MCF 10A (cell line): ENCODE measurements around the gene VAPA. TPM values are rescaled to one million over a fixed set of nuclear protein-coding genes. Genes with fewer than 3 reads are reported as not detected.

Experiments
- BruUV-seq: library from RNA; stranded (reverse); fragments of 400-500 nt; replicated peaks from 2 replicates; lab custom pipeline; 2021; lab: Mats Ljungman, UMichigan
- CTCF ChIA-PET: fragments of 300-600 bp; sonication (Branson Sonifier 250); formaldehyde crosslinking; extraction: SDS; loops from one replicate; lab custom pipeline; 2021; ENCODE audit warnings: antibody characterized with exemption, inconsistent platforms; lab: Yijun Ruan, JAX
- POLR2A ChIA-PET: fragments of 300-600, 350-650 bp; sonication (Branson Sonifier 250); formaldehyde crosslinking; extraction: SDS; loops from one replicate; lab custom pipeline; 2020; ENCODE audit warnings: antibody characterized with exemption, inconsistent platforms; lab: Yijun Ruan, JAX
- DNase-seq: peaks from one replicate; pipeline ENCODE4 v3.0.0-alpha.2; 2018; ENCODE audit not compliant: unreplicated experiment
- H3K27ac Mint-ChIP-seq: one replicate; pipeline ENCODE4 v1.8.0; 2022; ENCODE audit warnings: mild to moderate bottlenecking, low read depth, mixed read lengths; ENCODE audit not compliant: unreplicated experiment
- H3K27me3 Mint-ChIP-seq: one replicate; pipeline ENCODE4 v1.8.0; 2022; ENCODE audit warnings: mixed read lengths; ENCODE audit not compliant: insufficient read depth, unreplicated experiment
- H3K36me3 Mint-ChIP-seq: one replicate; pipeline ENCODE4 v1.8.0; 2022; ENCODE audit warnings: mild to moderate bottlenecking, moderate library complexity, mixed read lengths; ENCODE audit not compliant: insufficient read depth, unreplicated experiment
- H3K4me1 Mint-ChIP-seq: one replicate; pipeline ENCODE4 v1.8.0; 2022; ENCODE audit warnings: mixed read lengths; ENCODE audit not compliant: insufficient read depth, unreplicated experiment
- H3K4me3 Mint-ChIP-seq: one replicate; pipeline ENCODE4 v1.8.0; 2022; ENCODE audit warnings: mild to moderate bottlenecking, moderate library complexity, mixed read lengths; ENCODE audit not compliant: unreplicated experiment
- H3K9me3 Mint-ChIP-seq: one replicate; pipeline ENCODE4 v1.8.0; 2022; ENCODE audit warnings: mixed read lengths; ENCODE audit not compliant: unreplicated experiment
- CTCF ChIP-seq: fragments of 200-600 bp; IDR thresholded peaks from one replicate; pipeline ENCODE4 v1.8.0; 2022; ENCODE audit warnings: antibody characterized with exemption, mild to moderate bottlenecking; ENCODE audit not compliant: unreplicated experiment
- intact Hi-C: fragments of 100-400 bp; cut with micrococcal nuclease; formaldehyde crosslinking; loops from 2 replicates; pipeline ENCODE4 v1.14.1; 2022
- total RNA-seq: library from RNA; stranded (reverse); gene quantifications from 2 replicates; pipeline ENCODE4 v1.2.3, GENCODE V29; 2022

The VAPA gene
- total RNA-seq, 1 experiment from 2014 or later: 286 TPM

DNA sequence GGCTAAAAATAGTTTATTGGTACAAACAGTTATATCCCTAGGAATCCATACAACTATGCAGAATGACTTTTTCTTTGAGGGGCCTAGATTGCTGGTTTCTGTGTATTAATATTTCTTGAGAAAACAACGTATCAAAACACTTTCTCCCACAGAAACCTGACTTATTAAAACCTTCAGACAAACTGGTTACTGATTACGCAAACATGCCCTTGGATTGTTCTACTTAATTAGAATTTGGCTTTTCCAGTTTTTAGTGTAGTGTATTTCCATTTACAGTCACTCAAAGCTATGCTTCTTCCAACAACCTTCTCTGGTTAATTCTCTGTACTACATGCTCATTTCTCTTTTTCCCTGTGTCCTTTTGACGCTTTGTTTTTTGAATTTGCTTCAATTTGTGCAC lies 20.0 kb downstream of the VAPA start:
- no peaks in the 10 kb centered on the region for H3K27me3 Mint-ChIP-seq
- H3K9me3 Mint-ChIP-seq: no peaks in the 10 kb centered on the region
- DNase-seq: no peak
- peaks cover 63% of the 10 kb centered on the region for H3K36me3 Mint-ChIP-seq
- H3K27ac Mint-ChIP-seq: peak overlapping the region; percentile 66
- CTCF ChIA-PET: no interaction called here
- no peak for TF ChIP-seq CTCF
- no TSS peak for BruUV-seq
- H3K4me1 Mint-ChIP-seq: peaks cover 16% of the 10 kb centered on the region
- POLR2A ChIA-PET: interaction anchor here (0.7 to 3.0 kb wide), 4 partner anchors 13 to 64 kb away, joined by 3 to 9 read pairs (median 4); partner anchors contain the start of gene VAPA
- H3K4me3 Mint-ChIP-seq: no peak overlapping the region
- intact Hi-C loops: no loop called here

- no peaks in the 10 kb centered on the region for H3K27me3 Mint-ChIP-seq
- H3K27ac Mint-ChIP-seq: peak overlapping the region; percentile 66
- ChIA-PET POLR2A (interaction anchor here (0.7 to 3.0 kb wide), 4 partner anchors 12 to 64 kb away, joined by 3 to 9 read pairs (median 4); partner anchors contain the start of gene VAPA), CTCF (no interaction called here)
- DNase-seq: no peak
- TF ChIP-seq CTCF: no peak
- H3K9me3 Mint-ChIP-seq: no peaks in the 10 kb centered on the region
- H3K4me3 Mint-ChIP-seq: no peak overlapping the region
- peaks cover 12% of the 10 kb centered on the region for H3K4me1 Mint-ChIP-seq
- BruUV-seq: no TSS peak
- H3K36me3 Mint-ChIP-seq: peaks cover 67% of the 10 kb centered on the region
- intact Hi-C loops: no loop called here
These were observed 20.5 kb downstream of the VAPA start for GRCh38 chr18:9934274-9934673.

- no TSS peak for BruUV-seq
- no peak for DNase-seq
- intact Hi-C loops: no loop called here
- Mint-ChIP-seq H3K36me3 (peaks cover 83% of the 10 kb centered on the region), H3K27ac (no peak overlapping the region), H3K4me1 (no peaks in the 10 kb centered on the region), H3K9me3 (no peaks in the 10 kb centered on the region), H3K4me3 (no peak overlapping the region), H3K27me3 (no peaks in the 10 kb centered on the region)
- no peak for TF ChIP-seq CTCF
- ChIA-PET POLR2A (interaction anchor here (0.9 kb wide), 2 partner anchors 26 to 114 kb away, joined by 3 to 4 read pairs; no protein-coding TSS in a partner anchor), CTCF (interaction anchor here (0.7 to 1.0 kb wide), 2 partner anchors 9 to 214 kb away, joined by 3 to 6 read pairs; no protein-coding TSS in a partner anchor)
These were observed 27.3 kb downstream of the VAPA start for GRCh38 chr18:9941103-9941502.

DNA sequence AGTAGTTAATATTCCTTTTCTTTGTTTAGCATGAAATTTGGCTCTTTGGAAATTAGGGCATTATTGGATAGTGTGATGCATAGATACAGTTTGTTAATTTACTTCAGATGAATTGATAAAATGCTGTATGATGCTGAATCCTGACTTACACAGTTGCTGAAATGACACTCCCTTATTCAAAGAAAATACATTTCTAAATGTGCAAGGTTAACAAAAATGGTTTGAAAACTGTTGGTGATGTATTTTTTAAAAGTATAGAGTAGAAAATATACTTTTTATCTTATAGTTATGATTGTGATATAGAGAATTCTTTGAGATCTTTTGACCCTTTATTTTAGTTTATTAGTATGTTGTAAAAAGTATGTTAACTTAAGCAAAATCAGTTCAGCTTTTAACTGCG lies 27.8 kb downstream of the VAPA start:
- Mint-ChIP-seq H3K36me3 (peaks cover 82% of the 10 kb centered on the region), H3K9me3 (no peaks in the 10 kb centered on the region), H3K4me1 (no peaks in the 10 kb centered on the region), H3K27ac (no peak overlapping the region), H3K4me3 (no peak overlapping the region), H3K27me3 (no peaks in the 10 kb centered on the region)
- BruUV-seq: no TSS peak
- intact Hi-C loops: no loop called here
- POLR2A ChIA-PET: interaction anchor here (2.1 kb wide), 1 partner anchor 28 kb away, joined by 13 read pairs; the partner anchor contains the start of gene VAPA
- DNase-seq: no peak
- no peak for TF ChIP-seq CTCF
- CTCF ChIA-PET: interaction anchor here (1.3 kb wide), 1 partner anchor 10 kb away, joined by 10 read pairs; no protein-coding TSS in a partner anchor
